HG03108 (cell line): ENCODE measurements around the gene RHPN2.
"Not testable (repeated sequence)": the region's sequence is repeated elsewhere in the genome, so short reads cannot be mapped to it uniquely, and the experiment has no call there.

Experiments
- ATAC-seq: cut with Tn5 transposase; IDR thresholded peaks from one replicate; pipeline ENCODE4 v1.9.1; 2021; ENCODE audit warnings: moderate library complexity; ENCODE audit not compliant: unreplicated experiment

RHPN2 gene

GRCh38 chr19:33066543-33066942 lies 1.9 kb upstream of the RHPN2 start:
- no peak for ATAC-seq

DNA sequence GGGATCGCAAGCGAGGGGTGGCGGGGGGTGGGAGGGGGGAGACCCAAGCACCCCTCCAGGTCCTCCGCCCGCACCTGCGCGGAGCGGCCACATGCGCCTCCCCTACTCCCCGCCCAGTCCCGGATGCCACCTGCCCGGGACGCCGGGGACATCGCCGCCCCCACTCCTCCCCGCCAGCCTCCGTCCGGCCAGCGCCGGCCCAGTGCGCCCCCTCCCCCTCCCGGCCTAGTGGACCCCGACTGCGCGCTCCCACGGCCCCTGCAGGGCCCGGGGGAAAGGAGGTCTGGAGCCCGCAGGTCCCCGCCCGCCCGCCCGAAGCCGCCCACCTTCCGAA lies 263 bp downstream of the RHPN2 start:
- ATAC-seq, result peak; percentile 46

DNA sequence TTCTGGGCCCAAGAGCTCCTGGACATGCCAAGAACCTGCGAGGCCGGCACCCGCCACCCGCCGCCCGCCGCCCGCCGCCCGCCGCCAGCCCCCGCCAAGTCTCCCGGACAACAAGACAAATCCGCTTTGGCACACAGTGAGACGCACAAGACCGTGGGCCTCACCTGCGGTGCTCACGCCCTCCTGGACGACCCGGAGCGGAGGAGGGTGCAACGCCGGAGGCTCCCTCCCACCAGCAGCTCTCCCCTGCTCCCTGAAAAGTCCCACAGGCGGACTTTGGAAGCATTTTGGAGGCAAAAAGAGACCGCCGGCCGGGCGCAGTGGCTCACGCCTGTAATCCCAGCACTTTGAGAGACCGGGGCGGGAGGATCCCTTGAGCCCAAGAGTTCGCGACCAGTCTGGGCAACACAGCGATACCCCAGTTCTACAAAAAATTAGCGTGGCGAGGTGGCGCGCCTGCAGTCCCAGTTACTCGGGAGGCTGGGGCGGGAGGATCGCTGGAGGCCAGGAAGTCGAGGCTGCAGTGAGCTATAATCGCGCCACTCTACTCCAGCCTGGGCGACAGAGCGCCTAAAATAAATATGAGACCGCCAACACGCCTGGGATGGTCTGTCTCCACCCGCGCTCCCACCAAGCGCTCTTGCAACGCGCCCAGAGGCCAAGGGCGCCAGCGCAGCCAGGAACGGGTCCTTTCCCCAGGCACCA lies 783 bp downstream of the RHPN2 start:
- no peak for ATAC-seq

DNA sequence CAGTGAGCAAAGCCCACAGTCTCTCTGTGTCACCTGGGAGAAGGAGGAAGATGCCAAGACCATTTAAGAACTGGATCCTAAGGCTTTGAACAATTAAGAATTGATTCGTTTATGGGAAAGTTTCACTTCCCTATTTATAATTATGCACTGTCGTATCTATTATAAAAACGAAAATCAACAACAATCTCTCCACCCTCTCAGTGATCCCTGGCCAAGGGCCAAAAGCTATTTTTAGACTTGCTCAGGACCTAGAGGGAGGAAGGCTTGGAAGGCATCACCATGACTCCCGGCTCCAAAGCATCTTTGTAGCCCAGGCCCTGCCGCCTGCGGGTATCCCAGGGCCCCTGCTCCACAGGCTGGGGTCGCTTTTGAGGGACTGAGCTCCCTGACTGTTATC lies 1.3 kb downstream of the RHPN2 start:
- no peak for ATAC-seq

DNA sequence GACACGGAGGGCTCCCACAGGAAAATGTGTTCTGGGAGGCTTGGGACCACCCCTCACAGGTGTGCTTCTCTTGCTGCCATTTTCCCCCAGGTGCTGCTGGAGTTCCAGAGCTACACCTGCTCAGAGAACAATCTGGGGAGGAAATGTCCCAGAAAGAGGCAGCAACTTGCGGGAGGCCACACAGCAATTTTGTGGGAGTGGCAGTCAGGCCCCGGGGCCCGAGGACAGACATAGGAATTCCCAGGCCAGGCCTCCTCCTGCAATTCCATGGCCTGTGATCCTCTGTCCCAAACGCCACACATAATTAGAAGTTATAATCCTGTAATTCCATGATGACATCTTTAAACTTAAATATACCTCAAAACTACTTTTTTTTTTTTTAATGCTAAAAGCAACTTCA lies 1.8 kb downstream of the RHPN2 start:
- ATAC-seq, result no peak

GRCh38 chr19:33060586-33060985 lies 4.1 kb downstream of the RHPN2 start:
- no peak for ATAC-seq

DNA sequence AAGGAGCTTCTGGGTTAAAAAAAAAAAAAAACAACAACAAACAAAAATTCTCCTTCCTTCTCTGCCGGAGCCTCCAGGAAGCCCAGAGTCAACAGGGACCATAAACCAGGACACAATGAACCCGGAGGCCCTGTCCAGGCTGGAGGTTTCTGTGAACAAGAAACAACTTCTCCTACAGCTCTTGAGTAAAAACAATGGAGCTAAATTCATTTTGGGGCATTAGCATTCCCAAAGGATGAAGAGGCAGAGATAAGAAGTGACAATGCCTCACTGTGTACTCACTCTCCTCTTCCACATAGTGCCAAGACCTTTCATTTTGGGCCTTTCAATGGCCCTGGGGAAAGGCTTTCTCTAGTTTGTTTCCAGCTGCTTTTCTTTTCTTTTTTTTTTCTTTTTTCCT lies 9.0 kb downstream of the RHPN2 start:
- no peak for ATAC-seq

- ATAC-seq, result no peak
Observed at GRCh38 chr19:33054623-33055022, 10.1 kb downstream of the RHPN2 start.

GRCh38 chr19:33052352-33052972 lies 12.2 kb downstream of the RHPN2 start:
- ATAC-seq, result no peak

DNA sequence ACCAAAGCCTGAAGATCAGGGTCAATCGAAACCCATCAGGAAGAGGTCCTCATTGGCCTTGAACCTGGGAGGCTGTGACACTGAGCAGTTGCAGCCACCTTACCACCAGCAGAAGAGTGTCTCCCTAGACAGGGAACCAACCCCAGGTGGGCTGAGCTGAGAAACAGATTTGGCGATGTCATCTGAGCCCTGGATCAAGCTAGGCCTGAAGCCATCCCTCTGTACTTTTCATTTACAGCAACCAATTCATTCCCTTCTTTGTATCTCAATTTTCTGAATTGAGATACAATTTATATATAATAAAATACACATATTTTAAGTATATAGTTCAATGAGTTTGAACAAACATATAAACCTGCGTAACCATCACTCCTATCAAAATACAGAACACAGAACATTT lies 14.6 kb downstream of the RHPN2 start:
- ATAC-seq, result no peak

GRCh38 chr19:33048806-33049676 lies 15.6 kb downstream of the RHPN2 start:
- no peak for ATAC-seq

GRCh38 chr19:33047422-33047821 lies 17.3 kb downstream of the RHPN2 start:
- ATAC-seq, result no peak

DNA sequence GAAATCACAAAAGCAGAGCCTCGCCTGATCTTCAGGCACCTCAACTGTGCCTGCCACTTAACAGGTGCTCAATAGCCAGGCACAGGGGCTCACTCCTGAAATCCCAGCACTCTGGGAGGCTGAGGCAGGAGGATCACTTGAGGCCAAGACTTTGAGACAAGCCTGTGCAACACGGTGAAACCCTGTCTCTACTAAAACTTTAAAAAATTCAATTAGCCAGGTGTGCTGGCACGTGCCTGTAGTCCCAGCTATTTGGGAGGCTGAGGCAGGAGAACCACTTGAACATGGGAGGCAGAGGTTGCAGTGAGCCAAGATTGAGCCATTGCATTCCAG lies 22.9 kb downstream of the RHPN2 start:
- not testable (repeated sequence) for ATAC-seq

- no peak for ATAC-seq
Observed at GRCh38 chr19:33040994-33041827, 23.5 kb downstream of the RHPN2 start.

DNA sequence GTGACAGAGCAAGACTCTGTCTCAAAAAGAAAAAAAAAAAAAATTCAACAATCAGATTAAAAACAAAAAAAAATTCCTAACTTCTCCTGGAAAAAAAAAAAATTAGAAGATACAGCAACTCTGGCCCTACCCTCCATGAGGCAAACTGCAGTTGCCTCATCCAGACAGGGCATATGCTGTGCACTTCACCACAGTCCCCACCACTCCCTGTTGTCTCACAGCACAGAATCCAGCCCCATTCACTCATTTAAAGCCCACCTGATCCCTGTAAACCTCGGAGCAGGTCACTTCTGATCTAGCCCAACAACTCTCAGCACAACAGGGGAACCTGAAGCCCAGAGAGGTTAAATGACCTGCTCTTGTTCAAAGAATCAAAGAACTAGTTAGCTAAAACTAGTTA lies 24.9 kb downstream of the RHPN2 start:
- no peak for ATAC-seq

- no peak for ATAC-seq
Observed at GRCh38 chr19:33039108-33039599, 25.5 kb downstream of the RHPN2 start.

DNA sequence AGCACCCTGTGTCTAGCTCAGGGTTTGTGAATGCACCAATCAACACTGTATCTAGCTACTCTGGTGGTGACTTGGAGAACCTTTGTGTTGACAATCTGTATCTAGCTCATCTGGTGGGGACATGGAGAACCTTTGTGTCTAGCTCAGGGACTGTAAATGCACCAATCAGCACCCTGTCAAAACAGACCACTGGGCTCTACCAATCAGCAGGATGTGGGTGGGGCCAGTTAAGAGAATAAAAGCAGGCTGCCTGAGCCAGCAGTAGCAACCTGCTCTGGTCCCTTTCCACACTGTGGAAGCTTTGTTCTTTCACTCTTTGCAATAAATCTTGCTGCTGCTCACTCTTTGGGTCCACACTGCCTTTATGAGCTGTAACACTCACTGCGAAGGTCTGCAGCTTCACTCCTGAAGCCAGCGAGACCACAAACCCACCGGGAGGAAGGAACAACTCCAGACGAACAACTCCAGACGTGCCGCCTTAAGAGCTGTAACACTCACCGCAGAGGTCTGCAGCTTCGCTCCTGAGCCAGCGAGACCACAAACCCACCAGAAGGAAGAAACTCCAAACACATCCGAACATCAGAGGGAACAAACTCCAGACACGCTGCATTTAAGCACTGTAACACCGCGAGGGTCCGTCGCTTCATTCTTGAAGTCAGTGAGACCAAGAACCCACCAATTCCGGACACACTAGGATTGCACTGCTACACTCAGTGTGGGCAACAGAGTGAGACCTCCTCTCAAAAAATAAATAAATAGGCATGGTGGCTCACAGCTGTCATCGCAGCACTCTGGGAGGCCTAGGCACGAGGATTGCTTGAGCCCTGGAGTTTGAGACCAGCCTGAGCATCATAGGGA lies 27.3 kb downstream of the RHPN2 start:
- not testable (repeated sequence) for ATAC-seq

- not testable (repeated sequence) for ATAC-seq
Observed at GRCh38 chr19:33036370-33037167, 28.1 kb downstream of the RHPN2 start.

GRCh38 chr19:33035461-33035860 lies 29.2 kb downstream of the RHPN2 start:
- no peak for ATAC-seq
